Endodermal cell (in vitro differentiated cells): ENCODE measurements around the gene TRIO. TPM values are rescaled to one million over a fixed set of nuclear protein-coding genes. Genes with fewer than 3 reads are reported as not detected.

Source experiments
- DNase-seq: peaks from one replicate; pipeline ENCODE4 v3.0.0-alpha.2; 2017
- H3K27ac ChIP-seq: 2 replicates; pipeline ENCODE4 v1.5.1; 2013; ENCODE audit warnings: mild to moderate bottlenecking, low read depth, low read length, moderate library complexity
- H3K27me3 ChIP-seq: 2 replicates; pipeline ENCODE4 v1.6.1; 2013; ENCODE audit warnings: mild to moderate bottlenecking, low read length, moderate library complexity; ENCODE audit not compliant: insufficient read depth, control insufficient read depth, poor library complexity, severe bottlenecking
- H3K36me3 ChIP-seq: 2 replicates; pipeline ENCODE4 v1.7.0; 2013; ENCODE audit warnings: mild to moderate bottlenecking, low read length, moderate library complexity; ENCODE audit not compliant: control insufficient read depth, insufficient read depth
- H3K4me1 ChIP-seq: one replicate; pipeline ENCODE4 v1.7.0; 2013; ENCODE audit warnings: low read length; ENCODE audit not compliant: control insufficient read depth, insufficient read depth
- H3K4me3 ChIP-seq: 2 replicates; pipeline ENCODE4 v1.5.1; 2013; ENCODE audit warnings: mild to moderate bottlenecking, low read length, moderate library complexity
- H3K9ac ChIP-seq: 2 replicates; pipeline ENCODE4 v1.6.1; 2013; ENCODE audit warnings: mild to moderate bottlenecking, low read length, moderate library complexity; ENCODE audit not compliant: poor library complexity, severe bottlenecking; ENCODE audit errors: extremely low read depth
- H3K9me3 ChIP-seq: 2 replicates; pipeline ENCODE4 v1.6.1; 2013; ENCODE audit warnings: mild to moderate bottlenecking, low read length, moderate library complexity; ENCODE audit not compliant: control insufficient read depth
- H3K27ac Mint-ChIP-seq: 2 replicates; pipeline ENCODE4 v1.8.0; 2020; ENCODE audit warnings: mixed read lengths
- H3K27me3 Mint-ChIP-seq: 2 replicates; pipeline ENCODE4 v1.8.0; 2021; ENCODE audit warnings: mild to moderate bottlenecking, mixed read lengths; ENCODE audit not compliant: insufficient read depth
- H3K36me3 Mint-ChIP-seq: 2 replicates; pipeline ENCODE4 v1.8.0; 2020; ENCODE audit warnings: low read depth, mixed read lengths
- H3K4me1 Mint-ChIP-seq: 2 replicates; pipeline ENCODE4 v1.8.0; 2020; ENCODE audit warnings: mixed read lengths
- H3K4me3 Mint-ChIP-seq: 2 replicates; pipeline ENCODE4 v1.8.0; 2020; ENCODE audit warnings: mild to moderate bottlenecking, moderate library complexity, mixed read lengths
- H3K9me3 Mint-ChIP-seq: 2 replicates; pipeline ENCODE4 v1.8.0; 2020; ENCODE audit warnings: mild to moderate bottlenecking, mixed read lengths
- WGBS, 2 experiments: methylation state at CpG; one replicate each; pipeline versions ENCODE4 v1.1.5 to v1.1.7; 2013; ENCODE audit warnings: missing lambda C conversion rate in 2 of 2, mixed read lengths in 1 of 2; ENCODE audit not compliant: insufficient coverage in 1 of 2, insufficient read length in 1 of 2; 5-methylcytosine and 5-hydroxymethylcytosine counted together
- total RNA-seq, 2 donors: library from RNA; stranded (reverse); fragmentation: NEBNext Ultra II Directional in 1 of 2; extraction: Animal tissue kit (Norgen Biotek cat#: 25700) in 1 of 2; gene quantifications; 2 replicates in 1 of 2; 3 replicates in 1 of 2; pipeline ENCODE4 v1.2.1, GENCODE V29; 2021
- TF ChIP-seq, protein P1 (sequence below): fragments of 200-600 bp; sonication (generic); conservative IDR thresholded peaks from 2 replicates; pipeline ENCODE4 v1.5.0; 2021; ENCODE audit warnings: antibody characterized with exemption, mild to moderate bottlenecking

TRIO gene
- total RNA-seq, 2 donors from 2014 or later: 88.3 to 109 TPM

DNA sequence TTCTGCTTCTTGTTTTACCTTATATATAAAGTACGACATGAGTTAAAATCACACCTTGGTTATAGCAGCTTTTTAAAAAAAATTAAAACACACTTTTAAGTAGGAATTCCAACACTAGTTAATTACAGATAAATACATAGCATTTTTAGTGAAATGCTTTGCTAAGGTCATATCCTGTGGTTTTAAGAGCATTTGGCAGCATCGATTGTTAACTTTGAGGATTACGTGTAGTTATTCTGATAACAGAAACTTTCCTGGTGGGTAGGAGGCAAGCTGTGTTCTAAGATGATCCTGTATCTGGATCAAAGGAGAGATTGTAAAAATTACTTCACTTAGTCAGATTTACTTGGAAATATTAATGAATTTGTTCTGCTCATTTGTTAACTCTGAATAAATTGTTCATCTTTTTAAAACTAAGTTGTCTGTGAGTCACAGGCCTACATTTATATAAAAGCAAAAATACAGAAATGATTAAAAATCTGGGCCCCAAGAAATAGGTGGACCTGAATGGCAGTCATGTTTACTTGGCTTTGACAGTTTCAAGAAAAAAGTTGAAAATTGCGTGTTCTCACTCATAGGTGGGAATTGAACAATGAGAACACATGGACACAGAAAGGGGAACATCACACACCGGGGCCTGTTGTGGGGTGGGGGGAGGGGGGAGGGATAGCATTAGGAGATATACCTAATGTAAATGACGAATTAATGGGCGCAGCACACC, 58.3 kb downstream of the TRIO start:
- DNase-seq: no peak
- Mint-ChIP-seq H3K27me3 (peaks cover 17% of the 10 kb centered on the region), H3K4me3 (no peak overlapping the region), H3K4me1 (peaks cover 44% of the 10 kb centered on the region), H3K27ac (no peak overlapping the region), H3K9me3 (no peaks in the 10 kb centered on the region), H3K36me3 (no peaks in the 10 kb centered on the region)
- no peaks in the 10 kb centered on the region for H3K9me3 ChIP-seq
- no peak overlapping the region for H3K4me3 ChIP-seq
- no peak overlapping the region for H3K27ac ChIP-seq
- H3K4me1 ChIP-seq: peaks cover 2% of the 10 kb centered on the region
- no peaks in the 10 kb centered on the region for H3K36me3 ChIP-seq
- H3K27me3 ChIP-seq: peaks cover 28% of the 10 kb centered on the region
- 73 to 90% methylated on average over 2 to 3 of the region's 7 CpGs for WGBS, 2 experiments
- H3K9ac ChIP-seq: no peak overlapping the region
- TF ChIP-seq, protein P1, sequence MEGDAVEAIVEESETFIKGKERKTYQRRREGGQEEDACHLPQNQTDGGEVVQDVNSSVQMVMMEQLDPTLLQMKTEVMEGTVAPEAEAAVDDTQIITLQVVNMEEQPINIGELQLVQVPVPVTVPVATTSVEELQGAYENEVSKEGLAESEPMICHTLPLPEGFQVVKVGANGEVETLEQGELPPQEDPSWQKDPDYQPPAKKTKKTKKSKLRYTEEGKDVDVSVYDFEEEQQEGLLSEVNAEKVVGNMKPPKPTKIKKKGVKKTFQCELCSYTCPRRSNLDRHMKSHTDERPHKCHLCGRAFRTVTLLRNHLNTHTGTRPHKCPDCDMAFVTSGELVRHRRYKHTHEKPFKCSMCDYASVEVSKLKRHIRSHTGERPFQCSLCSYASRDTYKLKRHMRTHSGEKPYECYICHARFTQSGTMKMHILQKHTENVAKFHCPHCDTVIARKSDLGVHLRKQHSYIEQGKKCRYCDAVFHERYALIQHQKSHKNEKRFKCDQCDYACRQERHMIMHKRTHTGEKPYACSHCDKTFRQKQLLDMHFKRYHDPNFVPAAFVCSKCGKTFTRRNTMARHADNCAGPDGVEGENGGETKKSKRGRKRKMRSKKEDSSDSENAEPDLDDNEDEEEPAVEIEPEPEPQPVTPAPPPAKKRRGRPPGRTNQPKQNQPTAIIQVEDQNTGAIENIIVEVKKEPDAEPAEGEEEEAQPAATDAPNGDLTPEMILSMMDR: no peak

DNA sequence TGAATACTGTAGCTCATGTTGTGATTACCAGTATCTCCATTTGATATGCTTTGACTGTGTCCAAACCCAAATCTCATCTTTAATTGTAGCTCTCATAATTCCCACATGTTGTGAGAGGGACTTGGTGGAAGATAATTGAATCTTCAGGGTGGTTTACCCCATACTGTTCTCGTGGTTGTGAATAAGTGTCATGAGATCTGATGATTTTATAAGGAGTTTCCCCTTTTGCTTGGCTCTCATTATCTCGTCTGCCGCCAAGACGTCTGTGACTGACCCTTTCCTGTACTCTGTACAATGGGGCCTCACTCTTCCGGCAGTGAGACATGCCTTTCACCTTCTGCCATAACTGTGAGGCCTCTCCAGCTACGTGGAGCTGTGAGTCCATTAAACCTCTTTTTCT, 59.3 kb downstream of the TRIO start:
- no peaks in the 10 kb centered on the region for H3K36me3 ChIP-seq
- TF ChIP-seq, protein P1: no peak
- H3K27ac ChIP-seq: no peak overlapping the region
- Mint-ChIP-seq H3K36me3 (no peaks in the 10 kb centered on the region), H3K4me3 (no peak overlapping the region), H3K4me1 (peaks cover 34% of the 10 kb centered on the region), H3K27ac (no peak overlapping the region), H3K27me3 (peaks cover 17% of the 10 kb centered on the region), H3K9me3 (no peaks in the 10 kb centered on the region)
- no peaks in the 10 kb centered on the region for H3K9me3 ChIP-seq
- peaks cover 28% of the 10 kb centered on the region for H3K27me3 ChIP-seq
- DNase-seq: no peak
- WGBS, 2 experiments: 83 to 90% methylated on average over 5 to 6 of the region's 6 CpGs
- H3K9ac ChIP-seq: no peak overlapping the region
- no peak overlapping the region for H3K4me3 ChIP-seq
- H3K4me1 ChIP-seq: no peaks in the 10 kb centered on the region

DNA sequence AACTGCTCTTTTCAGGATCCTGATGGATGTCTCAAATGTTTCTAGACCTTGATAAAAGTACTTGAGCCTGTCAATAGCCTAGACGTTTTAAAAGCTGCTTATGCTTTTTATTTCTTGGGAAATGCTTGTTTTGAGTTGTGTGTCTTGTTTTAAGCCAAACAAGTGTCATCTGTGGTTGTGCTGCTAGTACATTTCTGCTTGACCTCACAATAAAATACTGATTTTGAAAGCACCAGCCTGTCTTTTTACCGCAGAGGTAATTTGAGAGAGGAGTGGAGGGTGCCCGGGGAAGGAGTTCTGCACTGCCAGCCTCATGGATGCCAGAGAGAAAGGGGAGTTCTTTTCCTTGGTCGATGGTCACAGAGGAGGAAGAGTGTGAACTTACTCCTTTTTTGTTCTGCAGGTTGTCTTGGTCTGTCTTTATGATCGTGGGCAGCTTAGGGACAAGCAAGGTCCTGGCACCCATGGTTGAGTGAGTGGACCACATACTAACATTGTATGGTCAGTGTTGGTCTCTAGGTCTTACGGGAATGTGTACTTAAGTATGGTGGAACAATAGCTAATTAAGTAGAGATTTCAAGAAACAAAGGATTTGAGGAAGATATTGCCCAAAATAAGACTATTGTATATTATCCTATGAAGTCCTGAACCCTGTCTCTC, 61.0 kb downstream of the TRIO start:
- H3K4me3 Mint-ChIP-seq: no peak overlapping the region
- no peaks in the 10 kb centered on the region for H3K36me3 Mint-ChIP-seq
- Histone ChIP-seq H3K27ac (no peak overlapping the region), H3K9ac (no peak overlapping the region), H3K36me3 (no peaks in the 10 kb centered on the region), H3K9me3 (no peaks in the 10 kb centered on the region), H3K4me3 (no peak overlapping the region), H3K4me1 (peaks cover 4% of the 10 kb centered on the region), H3K27me3 (peaks cover 33% of the 10 kb centered on the region)
- H3K27ac Mint-ChIP-seq: peak overlapping the region; percentile 20
- H3K9me3 Mint-ChIP-seq: no peaks in the 10 kb centered on the region
- WGBS, 2 experiments: 67 to 85% methylated on average over 3 to 6 of the region's 6 CpGs
- H3K4me1 Mint-ChIP-seq: peaks cover 38% of the 10 kb centered on the region
- TF ChIP-seq, protein P1: no peak
- H3K27me3 Mint-ChIP-seq: peaks cover 17% of the 10 kb centered on the region
- no peak for DNase-seq
